Embryonic facial prominence (tissue), 1 donor: ENCODE measurements around the gene COBL.

Experiments
- DNase-seq: peaks from one replicate; pipeline ENCODE4 v3.0.0-alpha.2; 2016; ENCODE audit errors: extremely low spot score

Gene COBL

GRCh38 chr7:51276967-51277366, 39.6 kb downstream of the COBL start:
- no peak for DNase-seq

DNA sequence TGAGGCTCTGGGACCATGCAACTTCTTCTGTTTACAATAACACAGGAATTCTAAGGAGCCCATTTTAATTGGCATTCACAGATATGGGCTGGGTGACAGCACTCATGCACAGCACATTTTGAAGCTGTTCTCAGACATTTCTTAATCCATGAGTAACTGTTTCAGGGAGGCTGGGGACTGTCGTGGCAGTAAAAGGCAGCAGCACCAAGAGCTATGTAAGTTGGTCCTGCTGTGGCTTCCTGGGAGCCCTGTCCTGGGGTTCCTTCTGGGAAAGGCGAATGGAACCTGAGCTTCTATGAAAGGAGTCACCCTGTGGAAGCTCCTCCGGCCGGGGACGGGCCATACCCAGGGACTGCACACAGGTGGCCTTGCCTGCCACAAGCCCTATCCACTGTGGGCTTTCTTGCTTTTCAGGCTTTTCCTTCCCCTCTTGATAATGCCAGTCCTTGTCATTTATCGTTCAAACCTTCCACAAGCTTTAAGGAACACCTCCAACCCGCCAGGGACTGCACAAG, 40.5 kb downstream of the COBL start:
- DNase-seq, result no peak

DNA sequence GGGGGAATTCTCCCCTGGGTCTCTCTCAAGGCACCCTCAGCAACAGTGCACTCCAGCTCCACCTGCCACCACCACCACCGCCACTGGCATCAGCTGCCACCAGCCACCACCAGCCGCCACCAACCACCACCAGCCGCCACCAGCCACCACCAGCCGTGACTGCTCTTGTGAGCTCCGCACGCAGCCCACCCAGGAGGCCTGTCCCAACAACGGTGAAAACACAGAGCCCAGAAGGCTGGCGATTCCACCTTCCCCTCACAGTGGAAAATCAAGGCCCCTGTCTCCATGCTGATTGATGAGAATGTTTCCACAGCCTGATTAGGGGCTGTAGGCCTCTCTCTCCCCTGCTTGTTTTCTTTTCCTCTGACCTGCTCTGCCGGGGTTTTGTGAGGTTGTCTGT, 41.1 kb downstream of the COBL start:
- DNase-seq, result no peak

- DNase-seq, result no peak
These were observed 41.7 kb downstream of the COBL start for GRCh38 chr7:51274955-51275354.

DNA sequence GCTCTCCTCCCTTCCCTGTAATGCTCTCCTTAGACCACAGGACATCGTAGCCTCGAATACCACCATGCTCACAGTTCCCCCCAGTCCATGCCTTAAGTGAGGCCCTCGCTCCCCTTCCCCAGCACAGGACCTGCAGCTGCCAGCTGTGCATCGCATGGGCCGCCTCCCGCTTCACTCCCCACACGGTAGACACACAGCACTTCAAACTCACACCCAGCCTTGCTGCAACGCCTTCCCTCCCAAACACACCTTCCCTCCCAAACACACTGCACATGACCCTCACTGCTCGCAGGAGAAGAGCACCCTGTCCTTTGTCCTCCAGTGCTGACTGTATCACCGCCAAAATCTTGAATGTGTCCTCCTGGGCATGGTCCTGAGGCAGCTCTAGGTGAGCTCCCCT, 42.6 kb downstream of the COBL start:
- DNase-seq, result no peak

DNA sequence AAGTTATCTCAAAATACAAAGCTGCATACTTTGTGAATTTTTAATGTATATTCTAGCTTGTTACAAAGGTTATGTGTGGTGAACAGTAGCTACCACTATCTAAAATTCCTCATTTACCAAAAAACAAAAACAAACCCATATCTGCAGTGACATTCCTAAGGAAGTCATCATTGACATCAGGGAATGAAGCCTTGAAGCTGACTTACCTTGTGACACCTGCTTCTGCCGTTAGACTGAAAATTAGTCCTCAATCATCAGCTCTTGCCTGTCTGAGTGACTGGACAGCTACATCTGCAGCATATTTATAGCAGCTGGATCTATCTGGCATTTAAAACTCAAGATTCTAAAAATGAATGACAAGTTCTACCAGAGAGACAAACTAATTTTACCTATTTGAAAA, 43.2 kb downstream of the COBL start:
- DNase-seq, result no peak

GRCh38 chr7:51270965-51271364, 45.6 kb downstream of the COBL start:
- DNase-seq, result no peak

DNA sequence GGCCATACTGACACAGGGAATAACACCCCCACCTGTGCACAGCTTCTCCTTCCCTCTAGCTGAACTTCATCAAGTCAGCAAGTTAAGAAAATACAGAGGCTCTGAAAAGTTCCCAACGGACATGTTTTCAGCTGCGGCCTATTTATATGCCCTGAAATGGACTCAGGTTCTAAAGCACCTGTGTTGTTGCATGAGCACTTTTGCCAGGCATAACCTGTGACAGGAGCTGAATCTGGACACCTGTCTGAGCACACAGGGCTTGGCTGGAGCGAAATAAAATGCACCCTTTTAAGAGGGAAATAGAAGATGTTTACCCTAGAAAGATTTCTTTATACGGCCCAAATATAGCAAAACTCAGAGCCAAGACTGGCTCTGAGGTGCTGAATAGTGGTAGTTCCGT, 46.7 kb downstream of the COBL start:
- no peak for DNase-seq

GRCh38 chr7:51269321-51269720, 47.3 kb downstream of the COBL start:
- no peak for DNase-seq

GRCh38 chr7:51268859-51269258, 47.8 kb downstream of the COBL start:
- no peak for DNase-seq

DNA sequence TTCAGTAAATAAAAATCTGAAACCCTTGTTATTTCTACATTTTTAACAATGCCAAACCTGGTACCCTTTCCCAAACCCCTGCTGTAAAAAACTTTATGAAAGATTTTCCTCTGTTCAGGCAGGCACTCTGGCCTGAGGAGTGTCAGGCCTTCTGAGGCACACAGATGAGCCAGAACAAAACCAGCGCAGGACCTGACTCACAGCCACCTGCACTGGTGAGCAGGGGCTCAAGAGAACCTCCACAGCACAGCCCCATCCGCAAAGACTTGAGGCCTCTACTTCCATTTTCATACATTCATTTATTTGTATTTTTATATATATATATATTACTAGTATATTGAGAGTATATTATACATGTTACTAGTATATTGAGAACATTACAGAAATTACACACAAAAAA, 49.4 kb downstream of the COBL start:
- DNase-seq, result no peak

GRCh38 chr7:51265066-51265907, 51.3 kb downstream of the COBL start:
- no peak for DNase-seq

DNA sequence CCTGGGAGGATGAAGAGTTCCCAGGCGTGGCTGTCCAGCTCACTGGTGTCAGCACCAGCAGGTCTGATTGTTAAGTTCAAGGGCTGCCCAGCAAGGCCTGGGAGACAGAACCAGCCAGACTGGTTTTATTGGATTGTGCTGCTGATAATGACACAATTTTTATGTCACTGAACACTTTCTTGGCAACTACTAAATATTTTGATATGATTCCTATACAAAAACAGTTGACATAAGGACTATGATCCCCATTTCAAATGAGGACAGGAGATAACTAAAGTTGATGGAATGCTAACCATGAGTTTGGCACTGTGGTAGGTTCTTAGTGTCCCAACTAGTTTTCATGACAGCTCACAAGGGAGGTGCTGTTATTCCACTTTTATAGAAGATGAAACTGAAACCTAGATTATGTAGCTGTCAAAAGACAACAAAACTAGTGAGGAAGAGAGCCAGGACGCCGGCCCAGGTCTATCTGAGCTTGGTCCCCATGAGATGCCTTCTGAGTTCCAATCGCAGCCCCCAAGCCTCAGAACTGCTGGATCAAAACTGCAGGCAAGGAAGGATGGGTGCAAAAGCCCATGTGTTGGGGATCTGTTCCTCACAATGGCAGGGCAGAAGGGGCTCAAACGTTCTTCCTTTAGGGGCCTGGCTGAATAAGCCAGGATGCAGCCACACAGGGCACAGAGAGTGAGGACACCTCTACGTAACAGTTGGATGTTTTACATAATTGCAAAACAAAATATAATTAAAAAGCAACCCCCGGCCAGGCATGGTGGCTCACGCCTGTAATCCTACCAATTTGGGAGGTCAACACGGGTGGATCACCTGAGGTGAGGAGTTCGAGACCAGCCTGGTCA, 52.8 kb downstream of the COBL start:
- DNase-seq, result no peak

DNA sequence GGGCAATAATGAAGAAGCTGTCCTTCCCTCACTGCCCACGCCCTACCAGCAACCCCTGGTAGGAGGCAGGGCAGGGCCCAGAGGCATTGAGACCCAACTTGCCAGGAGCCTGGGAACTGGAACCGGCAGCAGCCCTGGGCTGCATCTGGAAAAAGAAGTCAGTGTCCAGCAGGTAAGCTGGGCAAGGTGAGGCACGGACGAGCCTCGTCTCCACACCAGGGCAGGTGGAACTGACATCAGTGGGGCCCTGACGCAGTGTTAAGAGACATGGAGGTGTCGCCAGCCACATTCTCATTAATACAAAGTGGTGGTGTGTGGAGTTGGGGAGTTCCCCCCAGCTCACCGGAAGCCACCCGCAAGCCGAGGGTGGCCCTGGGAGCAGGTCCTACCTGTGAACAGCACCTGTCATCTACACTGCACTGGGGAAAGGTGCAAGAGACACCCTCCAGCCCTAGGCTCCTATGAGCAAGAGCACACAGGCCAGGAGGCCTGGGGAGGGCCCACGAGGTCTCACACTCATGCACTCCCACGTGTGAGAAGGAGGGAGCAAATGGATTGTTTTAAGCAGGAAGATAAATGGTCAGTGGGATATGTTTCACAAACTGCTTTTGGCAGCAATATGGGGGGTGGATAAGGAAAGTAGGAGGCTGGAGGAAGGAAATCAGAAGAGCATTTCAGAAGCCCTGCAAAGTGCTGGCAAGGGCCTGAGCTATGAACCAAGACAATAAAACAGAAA, 53.6 kb downstream of the COBL start:
- DNase-seq, result no peak

DNA sequence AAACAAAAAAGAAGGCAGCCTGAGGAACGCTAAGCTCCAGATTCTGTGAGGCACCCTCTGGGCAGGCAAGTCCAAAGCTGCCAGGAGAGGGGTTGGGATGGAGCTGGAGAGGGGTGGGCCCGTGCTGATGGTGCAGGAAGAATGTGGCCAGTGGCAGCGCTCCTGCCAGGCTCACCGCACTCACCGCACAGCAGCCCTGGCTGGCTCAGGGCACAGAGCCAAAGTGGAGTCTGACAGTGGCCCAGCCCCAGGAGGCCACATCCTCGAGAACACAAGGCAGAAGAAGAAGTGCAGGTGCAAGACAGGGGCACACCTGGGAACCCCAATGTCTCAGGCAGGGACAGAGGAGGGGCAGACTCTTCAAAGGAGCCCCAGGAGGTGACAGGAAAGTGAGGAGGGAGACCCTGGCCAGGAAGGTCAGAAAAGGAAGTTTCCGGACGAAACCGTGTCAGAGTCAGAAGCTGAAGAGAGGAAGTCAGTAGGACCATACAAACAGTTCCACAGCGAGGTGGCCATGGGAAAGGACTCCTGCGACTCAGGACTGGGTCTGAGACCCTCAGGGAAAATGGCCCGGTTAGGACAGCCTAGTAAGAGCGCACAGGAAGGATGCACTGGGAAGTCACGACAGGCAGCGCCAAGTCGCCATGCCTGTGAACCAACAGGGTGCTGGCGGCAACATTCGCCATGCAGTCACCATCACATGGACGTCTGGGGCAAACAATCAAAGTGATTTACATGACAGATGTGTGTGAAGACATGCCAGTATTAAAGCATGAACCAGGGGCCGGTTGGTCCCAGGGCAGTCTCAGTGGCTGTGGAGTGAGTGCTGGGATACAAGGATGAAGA, 54.4 kb downstream of the COBL start:
- DNase-seq, result no peak

- no peak for DNase-seq
These were observed 55.3 kb downstream of the COBL start for GRCh38 chr7:51261117-51261835.

DNA sequence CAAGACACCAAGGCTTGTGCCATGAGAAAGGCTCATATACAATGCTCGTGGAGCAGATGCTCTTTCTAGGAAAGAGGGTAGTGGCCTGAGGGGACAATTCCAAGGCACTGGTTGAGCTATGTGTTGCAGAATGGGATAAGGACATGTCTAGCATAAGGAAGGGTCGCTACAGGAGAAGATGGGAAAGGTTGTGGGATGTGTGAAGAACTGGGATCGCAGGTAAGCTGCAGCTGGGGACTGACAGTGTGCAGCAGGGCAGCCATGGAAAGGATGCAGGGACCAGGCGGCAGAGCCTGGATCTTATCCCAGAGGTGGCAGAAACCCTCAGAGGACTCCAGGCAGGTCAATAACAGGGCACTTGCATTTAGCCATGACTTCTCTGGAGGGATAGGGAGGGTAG, 56.1 kb downstream of the COBL start:
- DNase-seq, result no peak

GRCh38 chr7:51259766-51260165, 56.8 kb downstream of the COBL start:
- no peak for DNase-seq

DNA sequence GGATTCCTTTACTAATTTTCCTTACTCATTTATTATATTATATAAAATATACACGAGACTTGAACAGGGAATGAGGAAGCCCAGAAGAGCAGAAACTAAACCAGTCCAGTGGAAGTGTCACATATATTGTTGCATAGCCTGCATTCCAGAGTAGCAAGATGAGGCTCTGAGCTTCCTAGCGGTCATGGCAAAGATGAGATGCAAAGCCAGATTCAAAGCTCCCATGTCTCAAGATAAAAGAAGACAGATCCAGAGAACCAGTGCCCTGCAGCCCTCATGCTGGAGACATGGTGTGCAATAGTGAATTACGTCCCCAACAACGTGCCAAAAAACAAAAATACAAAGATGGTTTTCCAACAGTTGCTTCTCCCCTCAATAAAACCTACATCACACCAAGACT, 59.7 kb downstream of the COBL start:
- DNase-seq, result no peak

- DNase-seq, result no peak
These were observed 60.3 kb downstream of the COBL start for GRCh38 chr7:51256209-51256781.
